K562 (cell line): ENCODE data around the gene METRN. TPM values are rescaled to one million over a fixed set of nuclear protein-coding genes. Genes with fewer than 3 reads are reported as not detected.
A peak's percentile ranks its signal among the peaks of the same experiment; 100 is the strongest.

ENCODE experiments used
- ADNP ChIP-seq: fragments of 200-800 bp; sonication (Bioruptor generic); IDR thresholded peaks from 2 replicates; pipeline ENCODE4 v1.6.1; 2016; ENCODE audit warnings: missing genetic modification characterization, missing compliant biosample characterization
- E2F1 ChIP-seq: sonication (generic); formaldehyde crosslinking; IDR thresholded peaks from 2 replicates; pipeline ENCODE4 v1.8.1; 2023; ENCODE audit warnings: mild to moderate bottlenecking, missing genetic modification reagents, moderate library complexity
- FOXM1 ChIP-seq, 2 experiments: fragments of 450-650 bp in 1 of 2; sonication (generic) in 1 of 2; formaldehyde crosslinking in 1 of 2; IDR thresholded peaks; 2 replicates each; pipeline versions ENCODE4 v1.6.1 to v1.9.0; 2017 to 2022; ENCODE audit warnings: low read depth in 2 of 2, mild to moderate bottlenecking in 2 of 2, missing genetic modification reagents in 1 of 2, moderate library complexity in 1 of 2
- FOXP1 ChIP-seq: sonication (generic); formaldehyde crosslinking; IDR thresholded peaks from 2 replicates; pipeline ENCODE4 v1.8.0; 2022; ENCODE audit warnings: mild to moderate bottlenecking, missing genetic modification reagents
- KAT8 ChIP-seq: fragments of 450-650 bp; IDR thresholded peaks from 2 replicates; pipeline ENCODE4 v1.6.1; 2016; ENCODE audit warnings: low read depth, mild to moderate bottlenecking
- LEF1 ChIP-seq: fragments of 450-650 bp; IDR thresholded peaks from 2 replicates; pipeline ENCODE4 v1.6.1; 2016; ENCODE audit warnings: mild to moderate bottlenecking
- MAFF ChIP-seq: IDR thresholded peaks from 2 replicates; pipeline ENCODE4 v1.6.1; 2012; ENCODE audit warnings: low read length, improper control_type of control experiment
- MAZ ChIP-seq, 2 experiments: fragments of 450-650 bp in 1 of 2; sonication (generic) in 1 of 2; formaldehyde crosslinking; IDR thresholded peaks in 1 of 2; conservative IDR thresholded peaks in 1 of 2; 2 replicates each; pipeline versions ENCODE4 v1.4.0 to v1.5.0; 2020; ENCODE audit warnings: mild to moderate bottlenecking in 1 of 2, missing genetic modification reagents in 1 of 2
- MEF2A ChIP-seq: IDR thresholded peaks from 2 replicates; pipeline ENCODE4 v1.6.1; 2011; ENCODE audit warnings: low read depth, mild to moderate bottlenecking, low read length, moderate library complexity; ENCODE audit not compliant: control insufficient read depth
- PHTF2 ChIP-seq: fragments of 250-450 bp; sonication (Bioruptor Pico); IDR thresholded peaks from 2 replicates; pipeline ENCODE4 v1.5.0; 2021; ENCODE audit warnings: mild to moderate bottlenecking
- POLR2B ChIP-seq: fragments of 450-650 bp; IDR thresholded peaks from 2 replicates; pipeline ENCODE4 v1.6.1; 2018; ENCODE audit warnings: low read depth; ENCODE audit not compliant: partially characterized antibody
- RCOR1 ChIP-seq, 2 experiments: IDR thresholded peaks; 2 replicates each; pipeline ENCODE4 v1.6.1; 2012; ENCODE audit warnings: low read depth in 2 of 2, low read length in 2 of 2, borderline replicate concordance in 1 of 2, improper control_type of control experiment in 1 of 2
- SFPQ ChIP-seq: fragments of 200-400 bp; formaldehyde crosslinking; IDR thresholded peaks from 2 replicates; pipeline ENCODE4 v1.6.1; 2017; ENCODE audit warnings: mild to moderate bottlenecking, low read depth, low read length, moderate library complexity
- SMARCC2 ChIP-seq: fragments of 450-650 bp; IDR thresholded peaks from 2 replicates; pipeline ENCODE4 v1.6.1; 2017; ENCODE audit warnings: antibody characterized with exemption, moderate library complexity, mild to moderate bottlenecking, low read depth
- XRCC3 ChIP-seq: fragments of 450-650 bp; IDR thresholded peaks from 2 replicates; pipeline ENCODE4 v1.6.1; 2017; ENCODE audit warnings: mild to moderate bottlenecking, moderate library complexity
- polyA plus RNA-seq, 8 experiments: library from polyadenylated mRNA; depleted of rRNA in 4 of 8; stranded (reverse) in 5 of 8; unstranded in 3 of 8; fragments of >200 nt; fragmentation: Nextera tagmentation in 2 of 8; fragmentation: Illumina TruSeq in 1 of 8; extraction: Ambion mirVana in 2 of 8; extraction: Trizol in 1 of 8; gene quantifications; 2 replicates each; pipeline versions ENCODE4 v1.2.1 to v1.2.3, GENCODE V29; 2011 to 2014; ENCODE audit warnings: inconsistent platforms in 1 of 8, missing spikeins in 1 of 8
- total RNA-seq, 7 experiments: library from RNA; depleted of rRNA in 6 of 7; stranded (reverse); fragments of >200 nt in 6 of 7; fragmentation: Illumina TruSeq in 2 of 7; extraction: Trizol in 2 of 7; gene quantifications; 2 replicates each; pipeline versions ENCODE4 v1.2.1 to v1.2.3, GENCODE V29; 2011 to 2021; ENCODE audit warnings: low replicate concordance in 1 of 7
- TF ChIP-seq, protein P1 (sequence below): fragments of 450-650 bp; IDR thresholded peaks from 2 replicates; pipeline ENCODE4 v1.6.1; 2016; ENCODE audit warnings: mild to moderate bottlenecking
- TF ChIP-seq, protein P2 (sequence below): fragments of 450-650 bp; IDR thresholded peaks from 2 replicates; pipeline ENCODE4 v1.6.1; 2016; ENCODE audit warnings: low read depth, mild to moderate bottlenecking, moderate library complexity
- TF ChIP-seq, protein P3 (sequence below): fragments of 250-450 bp; sonication (Bioruptor Pico); IDR thresholded peaks from 2 replicates; pipeline ENCODE4 v1.5.0; 2021; ENCODE audit warnings: mild to moderate bottlenecking, borderline replicate concordance

Gene METRN
- total and polyA plus RNA-seq, 9 of the 15 experiments (the other 6 are each of a cell fraction or from before 2014, with no cell fraction given), result 0.20 to 89.8 (median 15.4) TPM

DNA sequence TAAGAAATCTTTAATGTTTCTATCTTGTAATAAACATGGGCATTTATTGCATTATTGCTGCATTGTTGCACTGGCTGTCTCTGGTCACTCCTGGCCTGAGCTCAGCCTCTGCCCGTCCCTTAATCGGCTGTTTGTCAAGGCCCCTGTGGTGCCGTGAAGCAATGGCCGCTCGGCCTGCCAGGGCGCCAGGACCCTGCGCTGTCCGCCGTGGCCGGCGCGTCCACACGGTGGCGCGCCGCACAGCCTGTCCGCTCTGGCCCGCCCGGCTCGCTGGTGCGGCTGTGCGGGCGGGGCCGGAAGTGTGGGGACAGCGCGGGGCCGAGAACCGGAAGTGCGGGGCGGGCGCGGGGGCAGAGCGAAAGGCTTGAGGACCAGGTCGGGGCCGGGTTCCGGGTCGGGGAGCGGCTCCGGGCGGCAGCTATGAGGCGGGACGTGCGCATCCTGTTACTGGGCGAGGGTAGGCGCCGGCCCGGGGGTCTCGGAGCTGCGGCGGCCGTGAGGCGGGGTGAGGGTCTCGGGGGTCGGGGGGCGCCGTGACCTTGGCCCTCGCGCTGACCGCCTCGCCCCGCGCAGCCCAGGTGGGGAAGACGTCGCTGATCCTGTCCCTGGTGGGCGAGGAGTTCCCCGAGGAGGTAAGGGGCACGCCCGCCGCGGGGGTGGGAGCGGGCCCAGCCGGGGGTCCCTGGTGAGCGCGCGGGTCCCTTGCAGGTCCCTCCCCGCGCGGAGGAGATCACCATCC lies 47.0 kb upstream of the METRN start, which contains the start of gene RHOT2 (continued):
- TF ChIP-seq, protein P1, sequence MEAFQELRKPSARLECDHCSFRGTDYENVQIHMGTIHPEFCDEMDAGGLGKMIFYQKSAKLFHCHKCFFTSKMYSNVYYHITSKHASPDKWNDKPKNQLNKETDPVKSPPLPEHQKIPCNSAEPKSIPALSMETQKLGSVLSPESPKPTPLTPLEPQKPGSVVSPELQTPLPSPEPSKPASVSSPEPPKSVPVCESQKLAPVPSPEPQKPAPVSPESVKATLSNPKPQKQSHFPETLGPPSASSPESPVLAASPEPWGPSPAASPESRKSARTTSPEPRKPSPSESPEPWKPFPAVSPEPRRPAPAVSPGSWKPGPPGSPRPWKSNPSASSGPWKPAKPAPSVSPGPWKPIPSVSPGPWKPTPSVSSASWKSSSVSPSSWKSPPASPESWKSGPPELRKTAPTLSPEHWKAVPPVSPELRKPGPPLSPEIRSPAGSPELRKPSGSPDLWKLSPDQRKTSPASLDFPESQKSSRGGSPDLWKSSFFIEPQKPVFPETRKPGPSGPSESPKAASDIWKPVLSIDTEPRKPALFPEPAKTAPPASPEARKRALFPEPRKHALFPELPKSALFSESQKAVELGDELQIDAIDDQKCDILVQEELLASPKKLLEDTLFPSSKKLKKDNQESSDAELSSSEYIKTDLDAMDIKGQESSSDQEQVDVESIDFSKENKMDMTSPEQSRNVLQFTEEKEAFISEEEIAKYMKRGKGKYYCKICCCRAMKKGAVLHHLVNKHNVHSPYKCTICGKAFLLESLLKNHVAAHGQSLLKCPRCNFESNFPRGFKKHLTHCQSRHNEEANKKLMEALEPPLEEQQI, result no peak
- TF ChIP-seq, protein P2, sequence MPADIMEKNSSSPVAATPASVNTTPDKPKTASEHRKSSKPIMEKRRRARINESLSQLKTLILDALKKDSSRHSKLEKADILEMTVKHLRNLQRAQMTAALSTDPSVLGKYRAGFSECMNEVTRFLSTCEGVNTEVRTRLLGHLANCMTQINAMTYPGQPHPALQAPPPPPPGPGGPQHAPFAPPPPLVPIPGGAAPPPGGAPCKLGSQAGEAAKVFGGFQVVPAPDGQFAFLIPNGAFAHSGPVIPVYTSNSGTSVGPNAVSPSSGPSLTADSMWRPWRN, result no peak
- TF ChIP-seq RCOR1 (IDR thresholded peaks at IDR 0.05; ENCODE audit: borderline replicate concordance in 1 of 2, low read depth in 2 of 2, low read length in 2 of 2) (peak in 1 of 2 experiments; percentile 79; a peak in 1 of 4 replicates), MAZ (CRISPR knock-in tag; conservative IDR thresholded peaks at IDR 0.05 in 1 of 2, IDR thresholded peaks at IDR 0.05 in 1 of 2) (peak; percentile 99), ADNP (tag) (no peak), MAFF (no peak), SMARCC2 (no peak), POLR2B (peak; percentile 61), KAT8 (no peak), MEF2A (0 out of 2 replicates have a peak, but pooled peaks have one; percentile 15), PHTF2 (CRISPR knock-in tag) (no peak), FOXM1 (IDR thresholded peaks at IDR 0.05; ENCODE audit: low read depth) (no peak), FOXM1 (CRISPR knock-in tag; IDR thresholded peaks at IDR 0.05; ENCODE audit: low read depth) (no peak), SFPQ (no peak), XRCC3 (no peak), FOXP1 (no peak), E2F1 (peak; percentile 87; the same call in 1 of the 2 replicates), LEF1 (no peak)
- TF ChIP-seq, protein P3, sequence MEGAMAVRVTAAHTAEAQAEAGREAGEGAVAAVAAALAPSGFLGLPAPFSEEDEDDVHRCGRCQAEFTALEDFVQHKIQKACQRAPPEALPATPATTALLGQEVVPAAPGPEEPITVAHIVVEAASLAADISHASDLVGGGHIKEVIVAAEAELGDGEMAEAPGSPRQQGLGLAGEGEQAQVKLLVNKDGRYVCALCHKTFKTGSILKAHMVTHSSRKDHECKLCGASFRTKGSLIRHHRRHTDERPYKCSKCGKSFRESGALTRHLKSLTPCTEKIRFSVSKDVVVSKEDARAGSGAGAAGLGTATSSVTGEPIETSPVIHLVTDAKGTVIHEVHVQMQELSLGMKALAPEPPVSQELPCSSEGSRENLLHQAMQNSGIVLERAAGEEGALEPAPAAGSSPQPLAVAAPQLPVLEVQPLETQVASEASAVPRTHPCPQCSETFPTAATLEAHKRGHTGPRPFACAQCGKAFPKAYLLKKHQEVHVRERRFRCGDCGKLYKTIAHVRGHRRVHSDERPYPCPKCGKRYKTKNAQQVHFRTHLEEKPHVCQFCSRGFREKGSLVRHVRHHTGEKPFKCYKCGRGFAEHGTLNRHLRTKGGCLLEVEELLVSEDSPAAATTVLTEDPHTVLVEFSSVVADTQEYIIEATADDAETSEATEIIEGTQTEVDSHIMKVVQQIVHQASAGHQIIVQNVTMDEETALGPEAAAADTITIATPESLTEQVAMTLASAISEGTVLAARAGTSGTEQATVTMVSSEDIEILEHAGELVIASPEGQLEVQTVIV, result no peak
